SH-SY5Y (cell line): ENCODE data around the gene UVRAG.

ENCODE experiments used
- GATA2 ChIP-seq: IDR thresholded peaks from 2 replicates; pipeline ENCODE4 v1.6.1; 2011; ENCODE audit warnings: mild to moderate bottlenecking, low read depth, low read length
- GATA3 ChIP-seq: IDR thresholded peaks from 2 replicates; pipeline ENCODE4 v1.6.1; 2011; ENCODE audit warnings: low read depth, mild to moderate bottlenecking, low read length, moderate library complexity

Gene UVRAG

DNA sequence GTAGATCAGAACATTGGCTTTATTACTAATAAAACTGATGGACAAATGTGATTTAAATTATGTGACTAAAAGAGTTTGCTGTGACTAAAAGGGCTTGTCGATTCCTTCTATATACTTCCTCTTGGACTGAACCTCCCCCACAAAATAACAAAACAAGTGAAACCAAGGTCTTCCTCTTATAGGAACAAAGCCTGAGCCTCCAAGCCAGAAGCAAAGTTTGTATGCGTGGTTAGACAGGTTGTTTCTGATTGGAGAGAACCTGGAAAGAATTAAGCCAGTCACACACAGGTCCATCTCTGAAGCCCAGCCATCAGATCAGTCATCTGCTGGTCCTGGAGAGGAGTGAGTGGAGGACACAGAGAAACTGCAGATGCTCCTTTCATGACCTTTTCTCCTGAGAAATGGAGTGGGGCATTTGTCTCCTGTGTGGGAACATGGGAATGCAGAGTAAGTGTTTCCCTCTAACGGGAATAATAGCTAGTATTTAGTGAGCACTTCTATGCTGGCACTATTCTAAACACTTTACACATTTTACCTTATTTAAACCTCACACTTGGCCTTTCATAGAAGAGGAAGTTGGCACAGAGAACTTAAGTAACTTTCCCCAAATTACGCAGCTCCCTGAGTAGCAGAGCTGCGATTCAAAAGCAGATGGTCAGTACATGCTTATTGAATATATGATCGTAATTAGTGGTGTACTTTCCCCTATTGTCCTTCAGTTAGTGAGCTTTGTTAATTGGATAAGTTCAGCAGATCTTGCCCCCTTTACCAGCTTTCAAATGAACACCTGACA lies 77.1 kb downstream of the UVRAG start:
- no peak for TF ChIP-seq GATA2
- TF ChIP-seq GATA3 = no peak

DNA sequence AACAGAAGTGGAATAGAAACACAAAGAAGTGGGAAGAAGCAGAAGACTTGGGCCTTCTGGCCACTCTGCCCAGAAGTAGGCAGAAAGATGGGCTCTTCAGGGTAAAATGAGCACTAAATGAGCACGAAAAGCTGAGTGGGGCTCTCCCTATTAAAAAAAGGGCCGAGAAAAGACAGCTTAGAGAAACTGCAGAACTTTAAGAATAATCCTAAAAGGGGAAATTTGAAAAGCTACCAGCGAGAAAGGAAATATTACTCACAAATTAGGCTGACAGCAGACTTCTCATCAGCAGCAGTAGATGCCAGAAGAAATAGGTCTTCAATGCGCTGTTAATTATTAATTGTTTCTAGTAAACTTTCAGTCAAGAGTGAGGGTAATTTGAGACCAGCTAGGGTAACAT lies 78.2 kb downstream of the UVRAG start:
- TF ChIP-seq GATA3 = no peak
- TF ChIP-seq GATA2 = no peak

DNA sequence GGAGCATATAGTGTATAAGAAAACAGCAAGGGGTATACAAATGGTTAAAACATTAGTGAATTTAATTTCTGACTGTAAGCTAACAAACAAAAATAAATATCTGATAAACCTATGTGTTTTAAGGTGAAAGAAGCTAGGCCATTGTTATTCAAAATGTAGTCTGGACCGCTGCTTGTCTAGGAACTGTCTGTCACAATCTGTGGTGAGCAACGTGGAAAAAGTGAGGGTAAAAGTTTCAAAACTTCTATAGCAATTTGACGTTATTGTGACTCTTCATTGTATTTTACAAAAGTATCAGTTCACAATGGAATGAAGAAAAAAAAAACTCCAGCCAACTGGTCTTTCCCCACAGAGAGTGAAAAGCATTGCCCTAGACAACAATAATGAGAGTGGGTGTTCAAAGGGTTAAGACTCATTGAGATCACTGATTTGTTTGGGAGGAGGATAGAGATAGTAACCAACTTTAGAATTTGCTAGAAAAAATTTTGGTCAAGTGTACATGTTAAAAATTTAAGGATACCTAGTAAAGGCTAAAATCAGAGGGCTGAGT lies 79.1 kb downstream of the UVRAG start:
- TF ChIP-seq GATA3 = no peak

DNA sequence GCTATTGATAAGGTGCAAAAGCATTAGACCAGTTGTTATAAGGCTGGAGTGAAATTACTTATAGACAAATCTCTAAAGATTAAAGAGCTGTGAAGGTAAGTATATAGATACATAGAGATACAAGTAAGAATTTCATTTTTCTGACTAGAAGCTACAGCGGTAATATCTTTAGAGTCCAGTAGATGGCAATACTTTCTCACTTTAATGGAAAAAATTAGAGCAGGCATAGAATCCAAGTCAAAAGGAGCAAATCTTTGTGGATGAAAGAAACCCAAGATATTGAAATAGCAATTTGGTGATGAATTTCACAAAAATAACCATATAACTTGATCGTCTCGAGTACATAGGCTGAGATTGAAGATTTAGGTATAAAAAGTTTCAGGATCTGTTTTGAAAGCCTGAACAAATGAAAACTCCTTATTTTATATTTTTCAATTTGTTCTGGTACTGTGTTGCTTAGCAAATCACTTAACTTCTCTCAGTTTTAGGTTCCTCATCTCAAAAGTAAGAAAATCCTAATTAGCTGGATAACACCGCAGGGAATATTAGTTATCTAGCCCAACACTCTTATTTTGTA lies 81.9 kb downstream of the UVRAG start:
- TF ChIP-seq GATA2 = no peak
- no peak for TF ChIP-seq GATA3

DNA sequence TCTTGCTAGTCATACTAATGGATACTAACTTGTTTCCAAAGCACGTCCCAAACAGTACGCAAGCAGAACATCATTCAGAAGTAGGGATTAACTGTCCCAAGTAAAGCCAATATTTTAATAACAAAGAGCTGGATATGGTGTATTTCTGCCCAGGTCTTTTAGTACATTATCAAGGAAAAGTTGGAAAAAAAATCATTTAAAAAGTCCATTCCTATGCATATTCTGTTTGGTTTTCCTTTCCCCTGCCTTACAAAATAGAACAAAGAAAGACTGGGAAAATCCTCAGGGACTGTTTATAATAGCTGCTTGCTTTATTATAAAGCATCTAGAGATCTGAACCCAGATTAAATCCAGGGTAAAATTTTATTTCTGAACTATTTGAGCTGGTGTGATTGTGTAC lies 83.9 kb downstream of the UVRAG start:
- TF ChIP-seq GATA2 (no peak), GATA3 (no peak)

DNA sequence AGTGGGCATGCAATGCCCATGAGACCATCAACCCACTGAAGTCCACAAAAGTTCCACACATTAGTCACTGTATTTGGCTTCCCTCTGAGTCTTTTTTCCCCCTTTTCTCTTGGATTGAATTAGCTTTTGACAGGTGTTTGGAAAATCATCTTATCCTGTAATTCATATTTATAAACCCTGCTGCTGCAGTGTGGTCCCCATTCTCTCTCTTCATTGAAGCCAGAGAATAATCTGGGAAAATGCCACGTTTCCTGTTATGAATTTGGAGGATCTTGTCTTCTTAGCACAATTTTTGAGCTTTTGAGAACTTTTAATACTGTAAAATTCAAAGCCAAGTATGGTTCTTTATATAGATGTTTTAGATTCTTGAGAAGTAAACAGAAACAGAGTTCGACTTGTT lies 84.8 kb downstream of the UVRAG start:
- TF ChIP-seq GATA2 (no peak), GATA3 (no peak)

DNA sequence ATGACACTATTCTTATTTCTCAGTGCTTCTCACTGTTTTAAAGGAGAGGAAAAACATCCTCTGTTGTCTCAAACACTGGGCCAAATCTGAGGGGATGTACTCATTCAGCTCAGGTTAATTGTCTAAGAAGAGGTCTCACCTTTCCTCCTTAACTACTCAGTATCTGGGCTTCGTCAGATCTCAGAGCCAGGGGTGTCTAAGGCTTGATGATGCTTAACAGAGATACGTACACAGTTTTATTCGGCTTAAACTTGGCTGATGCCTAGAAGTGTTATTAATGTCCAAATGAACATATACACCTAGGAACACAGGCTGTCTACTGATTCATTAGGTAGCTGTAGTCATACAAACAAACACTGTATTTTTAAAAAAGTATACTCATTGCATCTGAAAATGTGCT lies 85.8 kb downstream of the UVRAG start:
- TF ChIP-seq GATA2 = no peak
- no peak for TF ChIP-seq GATA3

DNA sequence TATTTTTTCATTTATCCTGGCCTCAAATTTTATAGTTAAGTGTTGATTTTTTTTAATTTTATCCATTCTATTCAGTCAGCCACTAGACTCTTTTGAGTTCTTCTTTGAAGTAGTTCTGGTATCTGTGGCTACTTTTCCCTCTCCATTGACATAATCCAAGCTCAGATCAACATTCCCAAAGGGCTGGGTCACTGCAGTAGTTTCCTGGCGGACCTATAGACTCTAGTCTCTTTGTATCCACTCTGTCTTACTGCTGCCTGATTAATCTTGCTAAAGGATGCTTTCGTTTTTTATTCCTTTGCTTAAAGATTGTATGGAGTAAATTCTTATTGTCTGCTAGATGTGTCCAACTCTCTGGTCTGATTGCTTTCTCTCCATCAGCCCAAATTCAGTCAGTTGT lies 87.6 kb downstream of the UVRAG start:
- TF ChIP-seq GATA2 (no peak), GATA3 (no peak)

DNA sequence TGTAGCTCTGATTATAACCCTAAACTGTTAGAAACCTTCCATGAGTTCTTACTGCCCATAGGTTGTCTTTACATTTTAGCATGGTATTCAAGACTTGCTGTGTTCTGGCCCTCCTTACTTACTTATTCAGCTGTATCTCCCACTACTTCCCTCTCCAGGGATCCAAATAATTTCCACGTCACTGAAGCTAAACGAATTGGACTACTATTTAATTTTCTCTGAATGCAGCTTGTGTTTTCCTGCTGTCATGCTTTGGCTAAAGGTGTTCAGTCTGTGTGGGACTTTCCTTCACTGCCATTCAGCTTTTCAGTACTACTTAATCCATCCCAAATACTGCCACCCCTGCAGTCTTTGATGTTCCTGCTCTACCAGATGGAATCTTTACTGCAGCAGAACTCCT lies 88.3 kb downstream of the UVRAG start:
- TF ChIP-seq GATA3 = no peak
- no peak for TF ChIP-seq GATA2

DNA sequence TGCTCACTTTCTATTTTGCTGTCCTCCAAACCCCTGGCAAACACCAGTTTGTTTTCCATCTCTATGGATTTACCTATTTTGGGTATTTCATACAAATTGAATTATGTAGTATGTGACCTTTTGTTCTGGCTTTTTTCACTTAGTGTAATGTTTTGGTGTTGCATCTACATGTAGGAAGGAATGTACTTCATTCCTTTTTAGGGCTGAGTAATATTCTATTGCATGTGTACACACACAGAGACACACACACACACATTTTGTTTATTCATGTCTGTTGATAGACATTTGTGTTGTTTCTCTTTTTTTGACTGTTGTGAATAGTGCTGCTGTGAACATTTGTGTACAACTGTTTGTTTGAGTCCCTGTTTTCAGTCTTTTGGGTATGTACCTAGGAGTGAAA lies 90.4 kb downstream of the UVRAG start:
- TF ChIP-seq GATA2 (no peak), GATA3 (no peak)

DNA sequence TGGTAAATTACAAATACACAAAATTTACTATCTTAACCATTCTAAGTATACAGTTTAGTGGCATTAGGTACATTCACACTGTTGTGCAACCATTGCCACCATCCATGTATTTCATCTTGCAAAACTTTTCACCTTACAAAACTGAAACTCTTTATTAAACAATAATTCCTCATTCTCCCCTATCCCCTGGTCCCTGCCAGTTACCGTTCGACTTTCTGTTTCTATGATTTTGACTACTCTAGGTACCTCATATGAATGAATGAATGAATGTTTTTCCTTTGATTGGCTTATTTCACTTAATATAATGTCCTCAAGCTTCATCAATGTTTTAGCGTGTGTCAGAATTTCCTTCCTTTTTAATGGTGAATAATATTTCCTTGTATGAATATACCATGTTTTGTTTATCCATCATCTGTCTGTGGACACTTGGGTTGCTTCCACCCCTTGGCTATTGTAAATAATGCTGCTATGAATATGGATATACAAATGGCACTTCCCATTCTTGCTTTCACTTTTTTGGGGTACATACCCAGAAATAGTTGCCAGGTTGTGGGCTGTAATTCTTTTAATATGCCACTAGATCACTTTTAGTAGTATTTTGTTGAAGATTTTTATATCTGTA lies 93.0 kb downstream of the UVRAG start:
- TF ChIP-seq GATA2 = no peak
- no peak for TF ChIP-seq GATA3

DNA sequence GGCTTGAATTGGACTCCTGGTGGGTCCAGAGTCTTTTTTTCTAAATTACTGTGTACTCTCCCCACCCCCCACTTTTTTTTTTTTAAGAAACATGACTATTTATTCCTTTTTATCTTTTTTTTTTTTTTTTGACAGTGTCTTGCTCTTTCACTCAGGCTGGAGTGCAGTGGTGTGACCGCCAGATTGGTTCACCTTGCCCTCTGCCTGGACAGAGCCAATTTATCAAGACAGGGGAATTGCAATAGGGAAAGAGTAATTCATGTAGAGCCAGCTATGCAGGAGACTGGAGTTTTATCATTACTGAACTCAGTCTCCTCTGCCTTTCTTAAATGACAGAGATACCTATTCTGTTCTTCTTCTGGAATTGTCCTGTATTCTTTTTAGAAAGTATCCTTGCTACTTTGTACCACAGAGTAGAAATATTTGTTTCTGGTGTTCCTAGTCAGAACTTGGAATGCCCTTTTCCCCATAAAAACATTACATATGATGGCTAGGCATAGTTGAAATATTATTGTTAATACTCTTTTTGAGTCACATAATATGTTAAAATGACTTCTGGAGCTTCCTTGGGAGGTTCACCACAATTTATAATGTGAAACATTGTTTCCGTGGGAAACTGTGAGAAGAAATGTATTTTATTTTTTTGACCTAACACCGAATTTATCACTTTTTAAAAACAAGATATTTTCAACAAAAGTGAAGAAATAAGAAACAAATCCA lies 95.6 kb downstream of the UVRAG start:
- TF ChIP-seq GATA2 (no peak), GATA3 (no peak)

DNA sequence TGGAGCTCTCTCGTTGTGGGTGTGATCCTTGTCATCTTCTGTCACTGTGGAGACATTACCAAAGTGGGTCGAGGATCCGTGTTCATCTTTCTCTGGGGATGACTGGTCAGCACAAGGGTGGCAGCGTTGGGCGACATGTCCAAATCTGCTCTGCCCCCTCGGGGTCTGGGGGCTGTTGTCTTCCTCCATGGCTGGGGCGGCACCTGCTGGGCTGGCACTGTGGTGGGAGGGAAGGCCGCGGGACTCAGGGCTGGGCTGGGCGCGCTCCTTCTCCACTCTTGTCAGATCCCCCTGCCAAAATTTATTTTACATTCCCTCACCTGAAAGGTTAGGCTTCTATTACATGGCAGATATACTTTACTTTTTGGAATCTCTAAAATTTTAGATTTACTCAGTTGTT lies 96.4 kb downstream of the UVRAG start:
- no peak for TF ChIP-seq GATA2
- no peak for TF ChIP-seq GATA3

DNA sequence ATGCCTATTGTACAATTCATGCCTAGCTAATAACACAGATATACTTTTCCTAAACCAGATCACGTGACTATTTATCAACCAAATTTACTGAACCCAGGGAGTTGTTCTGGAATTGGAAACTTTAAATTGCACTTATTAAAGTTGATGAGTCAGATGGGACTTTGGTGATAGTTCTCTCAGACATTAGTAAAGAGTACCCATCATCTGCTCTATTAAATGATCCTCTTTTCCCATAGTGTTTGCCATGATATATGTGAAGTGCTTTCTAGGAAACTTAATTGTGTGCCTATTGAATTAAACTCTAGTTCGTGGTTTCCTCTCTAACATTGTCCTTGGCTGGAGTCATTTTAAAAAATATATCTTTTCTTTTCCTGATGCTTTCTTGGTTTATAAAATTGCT lies 99.0 kb downstream of the UVRAG start:
- no peak for TF ChIP-seq GATA2
- TF ChIP-seq GATA3 = no peak

DNA sequence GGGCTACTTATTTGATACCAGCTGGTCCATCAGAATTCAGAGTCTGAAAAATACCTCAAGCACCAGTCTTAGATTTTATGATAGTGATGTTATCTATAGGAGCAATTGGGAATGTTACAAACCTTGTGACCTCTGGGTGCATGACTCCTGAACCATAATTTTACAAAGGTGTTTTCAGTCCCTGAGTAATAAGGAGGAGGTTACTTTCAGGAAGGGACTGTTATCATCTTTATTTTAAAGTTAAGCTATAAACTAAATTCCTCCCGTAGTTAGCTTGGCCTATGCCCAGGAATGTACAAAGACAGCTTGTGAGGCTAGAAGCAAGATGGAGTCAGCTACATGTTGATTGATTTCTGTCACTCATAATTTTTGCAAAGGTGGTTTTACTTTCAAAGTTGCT lies 101.9 kb downstream of the UVRAG start:
- TF ChIP-seq GATA3 (no peak), GATA2 (no peak)
